IPS-11a (cell line): ENCODE results near the gene INPP4B.

ENCODE experiments used
- H3K4me3 ChIP-seq: one replicate; pipeline ENCODE4 v1.5.1; 2013; ENCODE audit warnings: low read depth, low read length, control low read depth

Gene INPP4B

DNA sequence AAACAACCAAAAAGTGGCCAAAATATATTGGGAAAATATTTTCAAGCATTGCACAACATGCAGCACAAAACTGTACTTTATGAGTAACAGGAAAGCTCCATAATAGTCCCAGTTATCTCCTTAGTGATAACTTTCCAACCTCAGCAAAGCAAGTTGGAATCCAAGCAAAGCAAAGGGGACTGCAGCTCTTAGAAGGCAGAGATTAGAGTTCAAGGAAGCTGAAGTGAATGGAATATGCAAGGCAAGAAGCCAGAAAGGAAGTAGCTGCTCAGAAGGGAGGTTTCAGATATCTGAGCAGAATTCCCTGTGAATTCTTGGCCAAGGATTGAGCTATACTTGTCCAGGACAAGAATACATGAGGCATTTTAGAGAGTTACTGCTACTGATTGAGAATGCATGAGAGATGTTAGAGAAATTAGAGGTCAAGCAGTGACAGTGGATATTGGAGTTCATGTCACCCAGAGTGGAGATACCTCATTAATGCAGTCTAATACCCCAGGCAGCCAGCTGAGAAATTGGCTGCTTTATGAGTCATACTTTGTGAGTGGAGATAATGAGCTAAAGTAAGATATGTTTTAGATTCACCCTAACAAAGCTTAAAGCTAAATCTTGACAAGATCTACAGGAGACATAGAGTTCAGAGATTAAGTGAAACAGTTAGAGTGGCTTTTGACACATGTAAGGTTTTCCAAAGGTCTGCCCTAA lies 102.8 kb downstream of the INPP4B start:
- no peak overlapping the region for H3K4me3 ChIP-seq

DNA sequence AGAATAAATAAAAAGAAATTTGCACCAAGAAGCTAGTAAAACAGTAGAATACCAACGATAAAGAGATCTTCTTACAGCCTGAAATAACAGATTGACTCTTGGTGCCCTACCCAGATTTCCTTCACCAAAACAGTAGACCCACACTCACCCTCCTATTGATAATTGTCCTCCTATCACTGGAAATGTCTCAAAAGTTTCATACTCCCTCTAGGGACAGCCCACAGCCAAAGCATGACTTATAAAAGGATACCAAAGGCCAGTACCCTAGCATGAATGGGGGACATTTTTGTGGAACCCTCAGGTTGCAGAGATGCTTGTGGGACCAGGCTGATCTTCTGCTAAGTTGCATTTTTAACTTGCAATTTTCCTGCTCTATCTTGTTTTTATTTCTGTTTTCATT lies 104.1 kb downstream of the INPP4B start:
- H3K4me3 ChIP-seq, result no peak overlapping the region

DNA sequence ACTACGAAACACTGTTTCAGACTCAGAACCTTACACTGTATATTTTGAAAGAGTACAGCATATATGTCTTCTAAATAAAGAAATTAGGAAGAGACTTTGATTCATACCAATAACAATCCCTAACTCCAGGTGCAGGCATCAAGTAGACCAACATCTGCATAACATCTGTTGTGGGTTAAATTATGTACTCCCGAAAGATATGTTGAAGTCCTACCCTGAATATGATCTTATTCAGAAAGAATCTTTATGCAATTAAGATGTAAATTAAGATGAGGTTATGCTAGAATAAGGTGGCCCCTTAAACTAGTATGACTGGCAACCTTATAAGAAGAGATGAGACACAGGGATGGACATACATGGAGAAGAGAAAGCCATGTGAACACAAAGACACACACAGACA lies 117.9 kb downstream of the INPP4B start:
- no peak overlapping the region for H3K4me3 ChIP-seq

DNA sequence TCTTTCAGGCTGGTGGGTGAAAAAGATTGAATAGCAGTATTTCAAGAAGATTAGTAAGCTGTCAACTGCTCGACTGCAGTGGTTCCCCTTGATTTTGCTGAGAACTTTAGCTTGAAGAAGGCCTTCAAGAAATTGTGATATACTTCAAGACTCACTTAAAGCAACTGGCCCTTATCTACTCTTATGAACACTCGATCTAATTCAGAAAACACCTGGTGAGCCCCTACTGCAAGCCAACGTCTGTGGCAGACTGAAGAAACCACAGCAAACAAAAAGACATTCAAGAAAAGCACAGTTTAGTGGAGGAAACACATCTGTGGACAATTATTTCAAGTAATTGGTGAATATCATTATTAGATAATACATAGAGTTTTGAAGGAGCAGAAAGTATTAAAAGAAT lies 119.0 kb downstream of the INPP4B start:
- no peak overlapping the region for H3K4me3 ChIP-seq

DNA sequence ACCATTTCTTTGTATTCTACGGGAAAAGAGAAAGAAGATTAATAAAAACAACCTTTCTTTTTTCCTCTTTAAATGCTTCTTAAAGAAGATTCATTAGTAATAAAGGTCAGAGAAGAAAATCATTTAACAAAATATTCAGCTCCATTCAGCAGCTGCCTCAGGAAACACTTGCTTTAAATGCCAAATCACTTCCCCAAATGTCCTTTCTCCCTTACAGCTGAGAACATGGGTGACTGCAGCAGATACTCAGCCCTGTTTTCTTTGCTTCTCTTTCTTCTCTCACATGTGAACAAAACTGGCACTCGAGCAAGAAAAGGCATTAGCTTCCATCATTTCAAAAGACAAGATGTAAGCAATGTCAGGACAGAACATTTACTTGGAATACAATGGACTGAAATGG lies 120.2 kb downstream of the INPP4B start:
- no peak overlapping the region for H3K4me3 ChIP-seq

DNA sequence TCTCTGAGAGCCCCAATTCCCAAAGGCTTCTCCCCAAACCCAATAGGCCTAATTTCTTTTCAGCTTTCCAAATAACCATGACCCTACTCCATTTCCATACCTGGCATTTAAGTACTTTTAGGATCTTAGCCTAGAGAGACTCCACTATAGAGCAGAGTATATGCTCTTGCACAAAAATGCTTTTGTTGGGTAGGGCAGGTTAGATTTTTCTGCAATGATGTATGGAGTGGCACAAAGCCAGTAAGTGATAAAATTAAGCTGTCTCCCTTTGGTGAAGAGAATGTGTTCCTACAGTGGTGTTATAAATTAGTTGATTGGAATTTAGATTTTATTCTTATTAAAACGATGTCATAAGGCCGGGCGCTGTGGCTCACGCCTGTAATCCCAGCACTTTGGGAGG lies 124.9 kb downstream of the INPP4B start:
- H3K4me3 ChIP-seq, result no peak overlapping the region

DNA sequence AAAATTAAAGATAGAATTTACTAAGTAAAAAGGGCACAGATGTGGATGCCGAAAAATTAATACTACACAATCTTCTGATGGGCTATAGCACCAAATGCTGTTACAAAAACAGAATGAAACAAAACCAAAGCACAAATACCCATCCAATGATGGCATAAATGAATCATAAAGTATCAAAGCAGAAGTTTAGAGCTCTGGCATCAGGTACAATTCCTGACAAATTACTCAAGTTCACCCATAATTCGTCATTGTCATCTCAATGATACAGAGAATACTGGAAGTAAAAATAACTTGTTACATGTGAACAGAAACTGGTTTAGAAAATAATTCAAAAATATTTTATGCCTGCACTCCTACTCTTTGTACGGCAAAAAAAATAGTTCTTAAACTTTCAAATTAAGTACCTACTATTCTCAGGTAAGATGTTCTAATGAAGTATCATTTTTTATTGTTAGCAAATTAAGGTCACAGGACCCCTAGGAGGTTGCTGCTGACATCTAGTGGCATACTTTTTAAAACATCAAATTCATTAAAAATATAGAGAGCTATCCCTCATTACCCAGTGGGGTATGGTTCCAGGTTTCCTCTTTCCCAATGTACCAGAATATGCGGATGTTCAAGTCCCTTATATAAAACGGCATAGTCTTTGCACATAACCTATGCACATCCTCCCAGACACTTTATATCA lies 126.1 kb downstream of the INPP4B start:
- no peak overlapping the region for H3K4me3 ChIP-seq

DNA sequence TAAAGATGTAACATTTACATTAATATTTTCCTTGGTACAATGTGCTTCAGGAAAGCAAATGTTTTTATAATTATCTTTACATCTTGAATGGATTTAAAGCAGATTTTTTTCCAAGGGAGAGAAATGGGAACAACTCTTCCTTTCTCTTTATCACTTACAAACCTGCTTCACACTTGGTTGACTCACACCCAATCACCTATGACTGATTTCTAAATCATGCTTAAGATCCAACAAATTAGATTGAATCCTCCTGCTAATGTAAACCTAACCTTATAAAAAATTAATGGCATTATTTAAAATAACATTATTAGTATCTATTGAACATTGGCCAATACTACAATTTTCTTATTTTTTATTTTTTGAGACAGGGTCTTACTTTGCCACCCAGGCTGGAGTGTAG lies 127.1 kb downstream of the INPP4B start:
- H3K4me3 ChIP-seq, result no peak overlapping the region

DNA sequence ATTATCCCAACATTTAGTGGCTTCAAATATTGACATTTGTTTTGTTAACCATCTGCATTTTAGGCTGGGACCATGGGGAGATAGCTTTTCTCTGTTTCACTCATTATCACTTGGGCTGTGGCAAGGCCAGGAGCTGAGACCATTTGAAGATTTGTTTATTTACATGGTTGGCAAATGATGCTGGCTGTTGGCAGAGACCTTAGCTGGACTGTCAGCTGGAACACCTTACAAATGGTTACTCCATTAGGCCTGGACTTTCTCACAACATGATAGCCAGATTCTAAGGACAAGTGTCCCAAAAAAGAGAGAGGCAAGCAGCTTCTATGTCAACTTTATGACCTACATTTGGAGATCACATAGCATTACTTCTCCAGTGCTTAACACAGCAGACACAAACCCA lies 130.4 kb downstream of the INPP4B start:
- no peak overlapping the region for H3K4me3 ChIP-seq

DNA sequence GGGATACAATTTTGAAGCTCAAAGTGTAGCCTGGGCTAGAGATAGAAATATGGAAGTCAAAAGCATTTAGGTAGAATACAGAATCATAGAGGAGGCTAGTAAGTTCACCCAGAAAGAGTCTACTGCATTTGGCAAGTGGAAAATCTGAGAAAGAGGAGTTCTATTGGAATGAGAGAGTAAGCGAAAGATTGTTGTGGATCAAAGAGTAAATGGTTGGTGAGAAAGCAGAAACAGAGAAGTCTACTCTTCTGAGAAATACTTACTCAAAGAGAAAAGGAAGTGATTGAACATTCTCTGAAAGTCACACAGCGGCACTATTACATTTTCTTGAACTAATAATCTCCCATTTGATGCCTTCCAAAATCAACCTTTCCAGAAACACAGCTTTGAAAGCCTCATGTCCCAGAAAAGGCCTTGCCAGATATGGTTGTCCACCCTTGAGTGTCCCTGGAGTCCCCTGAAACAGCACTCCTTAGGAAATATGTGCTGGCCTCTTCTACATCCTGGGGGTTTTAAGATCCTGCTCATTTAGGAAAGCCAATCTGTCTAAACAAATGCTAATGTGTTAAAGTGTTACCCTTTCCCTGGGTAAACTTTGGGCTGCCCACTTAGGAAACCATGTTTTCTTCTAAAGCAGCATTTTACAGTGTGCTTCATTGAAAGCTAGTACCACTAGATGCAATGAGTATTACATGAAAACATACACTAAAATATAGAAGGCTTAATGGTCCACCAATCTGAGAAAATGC lies 132.6 kb downstream of the INPP4B start:
- no peak overlapping the region for H3K4me3 ChIP-seq

DNA sequence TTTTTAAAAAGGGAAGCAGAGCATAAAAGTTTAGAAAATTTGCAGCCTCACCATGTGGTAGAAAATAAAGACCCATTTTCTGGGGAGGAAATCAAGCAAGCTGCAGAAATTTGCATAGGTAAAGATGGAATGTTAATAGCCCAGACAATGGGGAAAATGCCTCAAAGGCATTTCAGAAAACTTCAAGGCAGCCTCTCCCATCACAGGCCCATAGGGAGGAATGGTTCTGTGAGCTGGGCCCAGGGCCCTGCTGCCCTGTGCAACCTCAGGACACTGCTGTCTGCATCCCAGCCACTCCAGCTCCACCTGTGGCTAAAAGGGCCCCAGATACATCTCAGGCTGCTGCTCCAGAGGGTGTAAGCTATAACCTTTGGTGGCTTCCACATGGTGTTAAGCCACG lies 137.9 kb downstream of the INPP4B start:
- no peak overlapping the region for H3K4me3 ChIP-seq

DNA sequence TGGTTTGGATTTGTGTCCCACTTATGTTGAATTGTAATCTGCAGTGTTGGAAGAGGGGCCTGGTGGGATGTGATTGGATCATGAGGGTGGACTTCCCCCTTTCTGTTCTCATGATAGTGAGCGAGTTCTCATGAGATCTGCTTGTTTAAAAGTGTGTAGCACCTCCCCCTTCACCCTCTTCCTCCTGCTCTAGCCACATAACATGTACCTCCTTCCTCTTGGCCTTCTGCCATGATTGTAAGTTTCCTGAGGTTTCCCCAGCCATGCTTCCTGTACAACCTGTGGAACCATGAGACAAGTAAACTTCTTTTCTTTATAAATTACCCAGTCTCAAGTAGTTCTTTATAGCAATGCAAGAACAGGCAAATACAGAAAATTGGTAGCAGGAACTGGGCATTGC lies 138.7 kb downstream of the INPP4B start:
- no peak overlapping the region for H3K4me3 ChIP-seq

DNA sequence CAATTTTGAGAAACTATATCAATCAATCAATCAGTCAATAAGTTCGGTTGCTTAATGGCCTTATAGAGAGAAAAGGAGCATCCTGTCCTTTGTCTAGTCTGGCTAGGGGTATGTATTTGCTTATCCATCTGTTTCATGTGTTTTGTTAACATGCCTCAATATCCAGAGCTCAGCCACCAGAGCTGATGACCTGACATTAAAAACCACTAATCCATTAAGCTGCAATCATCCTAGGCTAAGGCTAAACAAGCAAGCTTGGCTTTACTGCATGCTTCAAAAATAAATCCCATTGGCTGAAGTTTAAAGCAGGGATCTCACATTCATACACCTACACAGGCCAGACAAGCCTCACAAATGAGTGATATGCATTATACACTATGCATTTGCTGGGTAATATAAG lies 139.7 kb downstream of the INPP4B start:
- no peak overlapping the region for H3K4me3 ChIP-seq

DNA sequence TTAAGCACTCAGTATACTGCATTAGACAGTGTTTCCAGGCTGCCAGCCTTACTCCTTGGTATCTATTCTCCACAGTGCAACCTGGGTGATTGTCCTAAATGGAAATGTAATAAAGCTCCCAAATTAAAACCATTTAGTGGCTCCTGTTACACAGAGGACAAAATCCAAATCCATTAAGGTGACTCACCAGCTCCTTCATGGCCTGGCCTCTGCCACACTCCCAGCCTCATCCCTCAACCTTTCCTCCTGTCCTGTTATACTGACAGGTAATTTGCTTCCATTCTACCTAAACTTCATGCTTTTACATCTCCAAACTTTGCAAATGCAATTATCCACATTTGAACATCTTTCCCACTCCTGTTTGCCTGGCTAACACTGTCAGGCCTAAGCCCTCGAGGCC lies 140.3 kb downstream of the INPP4B start:
- no peak overlapping the region for H3K4me3 ChIP-seq

DNA sequence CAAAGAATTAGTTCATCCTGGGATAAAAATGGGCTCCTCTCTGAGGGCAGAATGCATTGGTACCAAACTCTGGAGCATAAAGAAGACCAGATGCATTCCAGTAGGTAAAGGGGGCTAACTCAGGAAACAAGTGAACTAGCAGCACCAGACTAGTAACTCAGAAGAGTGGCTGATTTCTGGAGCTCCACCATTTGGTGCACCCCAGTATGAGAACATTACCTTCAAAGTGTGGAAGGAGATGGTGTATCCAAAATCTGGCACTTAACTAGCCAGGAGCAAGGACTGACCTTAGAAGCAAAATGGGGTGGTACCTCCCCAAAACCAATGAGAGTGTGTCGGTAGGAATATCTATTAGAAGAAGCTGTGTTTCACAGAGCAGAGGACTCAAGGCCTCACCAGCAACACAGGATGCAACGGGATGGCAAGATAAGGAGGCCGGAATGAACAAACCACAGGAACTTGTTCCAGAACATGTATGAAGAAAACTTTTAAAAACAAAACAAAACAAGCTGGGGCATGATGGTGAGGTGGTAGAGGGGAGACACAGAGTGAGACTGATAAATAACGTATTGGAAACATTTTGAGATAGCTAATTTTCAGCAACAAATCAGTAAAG lies 142.3 kb downstream of the INPP4B start:
- H3K4me3 ChIP-seq, result no peak overlapping the region

DNA sequence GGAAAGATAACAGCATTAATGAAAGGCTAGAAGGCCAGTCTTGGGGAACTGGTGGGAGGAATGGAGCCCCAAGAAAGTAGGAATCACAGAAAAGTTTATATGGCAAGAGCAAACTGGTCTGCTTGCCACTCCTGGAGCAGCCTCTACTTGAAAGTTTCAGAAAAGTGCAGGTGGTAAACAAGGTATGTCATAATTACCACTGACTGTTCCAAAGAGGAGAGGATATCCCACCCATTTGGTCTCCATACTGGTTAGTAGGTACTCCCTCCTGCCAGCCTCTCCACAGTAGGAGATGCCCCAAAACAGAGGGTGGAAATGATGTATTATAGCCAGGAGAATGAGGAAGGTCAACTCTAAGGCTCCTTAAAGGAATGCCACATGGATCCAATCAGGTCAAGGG lies 145.1 kb downstream of the INPP4B start:
- H3K4me3 ChIP-seq, result no peak overlapping the region

DNA sequence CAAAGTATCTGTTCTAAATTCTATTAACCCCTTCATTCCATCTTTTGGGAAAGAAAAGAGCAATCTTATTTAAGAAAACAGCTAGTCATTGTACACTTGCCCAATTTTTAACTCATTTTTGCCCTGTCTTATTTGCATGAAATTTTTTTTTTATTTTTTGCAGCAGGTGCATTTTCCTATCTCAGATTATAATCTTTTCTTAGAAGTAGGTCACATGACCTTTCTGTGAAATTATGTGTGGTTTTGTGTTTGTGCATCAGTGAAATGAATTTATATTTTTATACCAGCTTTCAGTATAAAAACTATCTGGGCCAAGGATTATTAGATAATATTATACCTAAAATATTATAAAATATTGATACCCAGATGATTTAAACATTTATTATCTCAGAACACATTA lies 145.6 kb downstream of the INPP4B start:
- no peak overlapping the region for H3K4me3 ChIP-seq

DNA sequence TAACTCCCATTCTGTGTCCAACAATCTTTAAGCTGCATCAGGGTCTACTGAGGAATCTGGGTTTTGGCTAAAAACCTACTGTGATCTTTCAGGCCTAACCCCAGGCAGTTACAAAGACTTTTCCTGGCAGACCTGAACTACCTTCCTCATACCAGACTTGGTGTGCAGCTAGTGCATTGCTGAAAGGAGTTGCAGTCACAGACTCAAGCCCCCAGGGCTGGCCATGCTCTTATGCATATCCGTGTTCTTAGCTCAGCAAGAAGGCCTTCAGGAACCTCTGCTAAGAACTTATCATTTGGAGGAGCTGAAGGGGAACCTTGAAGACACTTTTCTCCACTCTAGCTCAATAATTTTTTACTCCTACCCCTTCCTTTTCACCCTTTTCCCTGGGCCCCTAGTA lies 147.5 kb downstream of the INPP4B start:
- H3K4me3 ChIP-seq, result no peak overlapping the region

DNA sequence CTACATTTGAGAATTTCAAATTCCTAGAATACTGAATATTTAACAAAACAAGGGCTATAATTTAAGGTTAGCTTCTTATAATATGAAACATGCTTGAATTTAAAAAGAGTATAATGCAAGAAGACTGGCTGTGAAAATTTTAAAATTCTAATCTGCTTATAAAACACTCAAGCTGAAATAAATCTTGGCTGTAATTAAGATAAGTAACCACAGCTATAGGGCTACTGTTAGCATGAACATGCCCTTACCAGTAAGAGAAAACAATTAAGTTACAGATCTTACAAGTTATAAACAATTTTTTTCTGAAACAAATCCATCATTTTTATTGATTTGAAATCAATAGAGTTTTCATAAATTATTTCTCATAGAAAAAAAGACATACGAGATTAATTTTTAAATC lies 148.2 kb downstream of the INPP4B start:
- no peak overlapping the region for H3K4me3 ChIP-seq

DNA sequence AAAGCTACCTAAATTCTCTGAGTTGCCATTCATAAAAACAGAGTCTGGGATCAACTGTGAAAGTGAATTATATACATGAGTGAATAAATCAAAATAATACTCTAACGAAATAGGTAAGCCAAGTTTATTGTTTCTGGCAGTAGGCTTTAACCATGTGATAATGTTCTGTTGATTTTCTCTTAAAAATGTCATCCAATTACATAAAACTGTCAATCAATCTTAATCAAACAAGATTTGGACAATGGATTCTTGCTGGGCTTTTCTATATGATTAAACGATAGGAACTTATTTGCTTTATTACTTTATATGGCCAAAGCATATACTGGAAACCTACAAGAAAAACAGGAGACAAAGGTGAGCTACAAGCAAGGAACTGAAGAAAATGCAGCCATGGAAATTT lies 148.8 kb downstream of the INPP4B start:
- H3K4me3 ChIP-seq, result no peak overlapping the region

DNA sequence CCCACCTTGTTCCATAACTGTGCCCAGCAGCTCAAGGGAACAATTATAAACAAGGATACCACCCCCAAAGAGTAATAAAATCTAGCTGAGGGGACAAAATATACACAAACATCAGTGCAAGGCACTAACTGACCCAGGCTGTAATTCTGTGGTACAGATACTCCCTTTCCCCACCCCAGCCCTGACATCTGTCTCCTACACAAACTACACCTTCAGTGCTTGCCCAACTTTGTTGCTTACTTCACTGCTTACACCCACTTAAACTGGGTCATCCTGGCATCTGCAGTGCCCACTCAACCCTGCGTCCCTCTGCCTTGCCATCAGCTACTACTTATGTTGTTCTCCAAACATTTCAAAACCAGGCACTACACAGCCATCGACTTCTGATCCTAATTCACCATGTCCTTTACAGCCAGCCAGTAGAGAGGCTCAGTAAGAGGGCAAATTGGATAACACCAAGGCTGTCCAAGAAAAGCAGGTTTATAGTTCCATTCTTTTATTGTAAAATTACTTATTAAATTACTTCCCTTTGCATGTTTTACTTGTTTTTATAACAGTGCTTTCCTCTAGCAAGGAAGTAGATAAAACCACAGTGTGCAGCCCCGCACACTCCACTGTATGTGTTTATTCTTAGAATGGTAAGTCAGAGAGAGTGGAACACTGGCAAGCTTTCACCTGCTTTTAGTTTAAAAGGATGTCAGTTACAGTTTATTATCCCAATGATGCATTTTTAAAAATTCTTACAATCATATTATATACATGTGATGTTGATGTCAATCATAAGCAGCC lies 149.6 kb downstream of the INPP4B start:
- H3K4me3 ChIP-seq, result no peak overlapping the region
